DLD1 (cell line): ENCODE measurements around the gene MRFAP1.

ENCODE experiments used
- in situ Hi-C: cut with HindIII; loops from 2 replicates; pipeline ENCODE4 v1.10.0; 2017; ENCODE audit warnings: low sequenced_read_pairs

The MRFAP1 gene

DNA sequence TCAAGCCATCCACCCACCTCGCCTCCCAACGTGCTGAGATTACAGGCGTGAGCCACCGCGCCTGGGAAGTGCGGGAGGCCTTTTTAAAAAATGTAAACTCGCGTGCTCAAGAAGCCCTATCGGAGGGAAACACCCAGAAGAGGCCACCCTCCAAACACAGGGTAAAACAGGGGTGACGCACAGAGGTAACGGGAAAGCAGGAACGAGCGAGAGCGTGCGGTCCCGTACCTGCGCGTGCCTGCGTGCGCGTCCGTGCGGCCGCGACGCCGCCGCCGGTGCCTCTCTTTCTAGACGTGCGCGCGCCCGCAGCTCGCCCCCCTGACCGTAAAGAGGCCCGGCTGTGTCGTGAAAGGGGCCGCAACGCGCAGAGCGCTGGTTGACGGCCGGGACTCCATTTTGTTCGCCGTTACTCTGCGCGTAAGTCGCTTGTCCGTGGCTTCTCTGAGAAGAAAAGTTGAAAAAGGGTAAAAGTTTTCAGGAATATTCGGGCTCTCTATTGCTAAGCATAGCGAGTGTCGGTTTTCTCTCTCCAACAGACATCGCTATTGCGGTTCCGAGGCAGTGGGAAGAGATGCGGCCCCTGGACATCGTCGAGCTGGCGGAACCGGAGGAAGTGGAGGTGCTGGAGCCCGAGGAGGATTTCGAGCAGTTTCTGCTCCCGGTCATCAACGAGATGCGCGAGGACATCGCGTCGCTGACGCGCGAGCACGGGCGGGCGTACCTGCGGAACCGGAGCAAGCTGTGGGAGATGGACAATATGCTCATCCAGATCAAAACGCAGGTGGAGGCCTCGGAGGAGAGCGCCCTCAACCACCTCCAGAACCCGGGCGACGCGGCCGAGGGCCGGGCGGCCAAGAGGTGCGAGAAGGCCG is at the start of gene MRFAP1:
Gene MRFAP1, plus strand, starts transcription at position 394 of the 872 bp plus-strand sequence. Its CDS starts 178 bp downstream, at position 572.
- in situ Hi-C loops = no loop called here

GRCh38 chr4:6591313-6591712 is 49.2 kb upstream of the MRFAP1 start:
- in situ Hi-C loops = no loop called here

- in situ Hi-C loops = no loop called here
Observed at GRCh38 chr4:6591781-6592180, 48.7 kb upstream of the MRFAP1 start.

DNA sequence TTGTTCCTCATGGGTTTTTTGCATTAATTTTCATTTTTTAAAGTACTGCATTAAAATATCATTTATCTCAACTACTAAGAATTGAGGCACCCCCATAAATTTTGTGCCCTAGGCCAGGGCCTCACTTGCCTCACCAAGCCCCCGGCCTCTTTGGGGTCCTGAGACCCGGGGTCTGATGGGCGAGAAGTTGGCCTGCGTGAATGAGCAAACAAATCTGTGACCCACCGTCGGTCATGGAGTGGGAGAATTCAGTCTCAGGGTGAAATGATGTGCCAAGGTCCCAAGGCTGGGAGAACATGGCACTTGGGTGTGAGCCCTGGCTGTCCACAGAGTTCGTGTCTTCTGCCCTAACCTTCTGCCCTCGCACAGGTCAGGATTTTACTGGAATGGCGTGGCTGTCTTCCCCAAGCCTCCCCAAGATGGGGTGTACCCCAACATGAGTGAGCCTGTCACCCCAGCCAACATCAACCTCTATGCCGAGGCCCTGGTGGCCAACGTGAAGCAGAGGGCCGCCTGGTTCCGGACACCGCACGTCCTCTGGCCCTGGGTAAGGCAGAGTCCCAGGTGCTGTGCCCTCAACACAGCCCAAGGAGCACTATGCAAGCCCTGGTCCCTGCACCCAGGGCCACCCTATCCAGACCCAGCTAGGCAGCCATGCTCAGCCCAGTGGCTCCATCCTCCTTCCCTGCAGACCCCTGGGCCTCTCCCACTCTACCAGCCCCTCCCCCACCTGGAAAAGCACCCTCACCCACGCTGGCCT is 47.5 kb upstream of the MRFAP1 start:
- in situ Hi-C loops = no loop called here

DNA sequence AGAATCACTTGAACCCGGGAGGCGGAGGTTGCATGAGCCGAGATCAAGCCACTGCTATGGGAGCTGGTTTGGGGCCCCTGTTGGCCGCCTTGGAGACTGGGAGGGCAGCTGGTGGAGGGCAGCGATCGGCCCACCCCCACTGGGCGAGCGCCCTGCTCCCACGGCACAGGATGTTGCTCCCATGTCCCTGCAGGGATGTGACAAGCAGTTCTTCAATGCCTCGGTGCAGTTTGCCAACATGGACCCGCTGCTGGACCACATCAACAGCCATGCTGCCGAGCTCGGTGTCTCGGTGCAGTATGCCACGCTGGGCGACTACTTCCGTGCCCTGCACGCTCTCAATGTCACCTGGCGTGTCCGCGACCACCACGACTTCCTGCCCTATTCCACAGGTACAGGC is 46.1 kb upstream of the MRFAP1 start:
- in situ Hi-C loops = no loop called here

DNA sequence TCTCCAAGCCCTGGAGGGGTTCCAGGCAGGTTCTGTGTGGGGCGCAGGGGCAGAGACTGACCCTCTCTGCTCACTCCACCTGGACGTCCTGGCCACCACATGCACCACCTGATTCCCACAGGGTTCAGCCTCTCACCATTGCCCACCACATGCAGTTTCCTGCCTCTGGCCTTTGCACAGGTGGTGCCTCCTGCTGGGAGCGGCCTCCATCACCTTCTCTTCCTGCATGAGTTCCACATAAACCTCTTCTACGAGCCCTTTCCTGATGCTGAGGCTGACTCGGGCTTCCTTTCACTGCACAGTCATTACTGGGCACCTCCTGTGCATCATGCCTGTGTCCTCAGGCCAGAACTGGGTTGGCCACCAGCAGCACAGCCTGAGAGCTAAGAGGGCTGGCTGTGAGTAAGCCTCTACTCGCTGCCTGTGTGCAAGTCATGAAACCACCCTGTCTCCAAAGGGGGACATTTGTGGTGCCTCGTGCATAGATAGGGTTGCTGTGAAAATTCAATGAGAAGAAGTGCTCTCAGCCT is 45.6 kb upstream of the MRFAP1 start:
- in situ Hi-C loops = no loop called here

- in situ Hi-C loops = no loop called here
Observed at GRCh38 chr4:6595897-6596537, 44.5 kb upstream of the MRFAP1 start.

GRCh38 chr4:6596948-6597347 is 43.5 kb upstream of the MRFAP1 start:
- in situ Hi-C loops = no loop called here

DNA sequence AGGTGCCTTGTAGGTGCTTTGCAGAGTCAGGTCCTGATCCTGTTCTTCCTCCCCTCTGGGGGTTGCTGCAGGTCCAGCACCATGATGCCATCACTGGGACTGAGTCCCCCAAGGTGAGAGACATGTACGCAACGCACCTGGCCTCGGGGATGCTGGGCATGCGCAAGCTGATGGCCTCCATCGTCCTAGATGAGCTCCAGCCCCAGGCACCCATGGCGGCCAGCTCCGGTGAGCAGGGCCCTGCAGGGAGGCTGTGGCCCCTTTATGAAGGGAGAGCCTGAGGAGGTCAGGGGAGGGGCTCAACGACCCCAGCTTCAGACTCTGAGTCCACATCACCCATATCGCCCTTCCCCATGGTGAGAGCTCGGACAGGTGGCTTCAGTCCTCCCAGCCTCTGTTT is 42.4 kb upstream of the MRFAP1 start:
- in situ Hi-C loops = no loop called here

- in situ Hi-C loops = no loop called here
Observed at GRCh38 chr4:6598641-6599040, 41.8 kb upstream of the MRFAP1 start.

DNA sequence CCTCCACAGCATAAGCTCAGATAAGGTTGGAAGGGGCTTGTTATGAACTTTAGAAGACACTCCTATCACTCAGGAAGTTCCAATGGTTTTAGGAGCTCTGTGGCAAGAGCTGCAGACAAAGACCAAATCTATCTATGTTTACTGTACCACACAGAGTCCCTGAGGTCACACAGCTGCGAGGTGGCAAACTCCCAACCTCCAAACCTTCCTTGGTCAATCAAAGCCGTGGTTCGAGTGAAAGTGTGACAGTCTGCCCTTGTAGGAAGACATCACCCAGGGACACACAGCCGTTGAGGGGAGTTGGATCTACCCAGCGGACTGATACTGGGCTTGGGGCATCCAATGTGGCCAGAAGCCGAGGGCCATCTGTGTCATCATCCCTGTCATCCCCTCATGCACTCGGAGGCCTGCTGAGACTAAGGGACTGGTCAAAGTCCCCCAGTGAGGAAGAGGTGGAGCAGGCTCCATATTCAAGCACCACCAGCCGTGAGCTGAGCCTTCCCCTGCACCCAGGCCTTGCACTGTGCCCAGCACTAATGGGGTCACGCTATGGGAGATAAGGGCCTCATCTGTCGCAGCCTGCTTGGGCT is 38.7 kb upstream of the MRFAP1 start:
- in situ Hi-C loops = loop anchor here (10.0 kb wide), 1 partner anchor 63 kb away; no protein-coding TSS in a partner anchor

- in situ Hi-C loops = loop anchor here (10.0 kb wide), 1 partner anchor 63 kb away; no protein-coding TSS in a partner anchor
Observed at GRCh38 chr4:6602289-6602688, 38.2 kb upstream of the MRFAP1 start.

- in situ Hi-C loops = loop anchor here (10.0 kb wide), 1 partner anchor 62 kb away; no protein-coding TSS in a partner anchor
Observed at GRCh38 chr4:6603128-6603527, 37.4 kb upstream of the MRFAP1 start.

GRCh38 chr4:6605114-6605513 is 35.4 kb upstream of the MRFAP1 start:
- in situ Hi-C loops = loop anchor here (10.0 kb wide), 1 partner anchor 60 kb away; no protein-coding TSS in a partner anchor

DNA sequence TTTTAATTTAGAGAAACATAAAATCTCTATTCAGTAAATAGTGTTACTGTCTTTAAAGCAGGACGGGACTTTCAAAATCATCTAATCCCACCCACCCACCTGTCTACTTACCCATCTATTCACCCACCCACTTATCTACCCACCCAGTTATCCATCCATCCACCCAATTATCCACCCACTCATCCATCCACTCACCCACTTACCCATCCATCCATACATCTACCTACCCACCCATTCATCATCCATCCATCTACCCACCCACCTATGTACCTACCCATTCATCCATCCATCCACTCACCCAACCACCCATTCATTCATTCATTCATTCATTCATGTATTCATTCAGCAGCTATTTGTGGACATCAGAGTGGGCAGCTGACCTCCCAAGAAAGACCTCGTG is 34.9 kb upstream of the MRFAP1 start:
- in situ Hi-C loops = loop anchor here (10.0 kb wide), 1 partner anchor 59 kb away; no protein-coding TSS in a partner anchor

GRCh38 chr4:6606465-6607235 is 33.8 kb upstream of the MRFAP1 start:
- in situ Hi-C loops = loop anchor here (10.0 kb wide), 1 partner anchor 58 kb away; no protein-coding TSS in a partner anchor

DNA sequence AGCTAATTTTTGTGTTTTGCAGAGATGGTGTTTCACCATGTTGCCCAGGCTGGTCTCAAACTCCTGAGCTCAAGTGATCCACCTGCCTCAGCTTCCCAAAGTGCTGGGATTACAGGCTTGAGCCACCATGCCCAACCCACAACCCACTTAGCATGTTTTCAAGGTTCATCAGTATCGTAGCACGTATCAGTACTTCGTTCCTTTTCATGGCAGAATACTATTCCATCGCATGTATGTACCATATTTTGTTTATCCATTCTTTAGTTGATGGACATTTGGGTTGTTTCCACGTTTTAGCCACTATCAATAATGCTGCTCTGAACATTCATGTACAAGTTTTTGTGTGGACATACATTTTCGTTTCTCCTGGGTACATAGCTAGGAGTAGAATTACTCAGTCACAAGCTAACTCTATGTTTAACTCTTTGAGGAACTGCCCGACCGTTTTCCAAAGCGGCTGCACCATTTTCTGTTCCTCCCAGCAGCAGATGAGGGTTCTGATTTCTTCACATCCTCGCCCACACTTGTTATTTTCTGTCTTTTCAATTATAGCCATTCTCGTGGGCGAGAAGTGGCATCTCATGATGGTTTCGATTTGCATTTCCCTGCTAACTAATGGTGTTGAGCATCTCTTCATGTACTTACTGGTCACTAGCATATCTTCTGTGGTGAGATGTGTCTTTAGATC is 33.0 kb upstream of the MRFAP1 start:
- in situ Hi-C loops = loop anchor here (10.0 kb wide), 1 partner anchor 57 kb away; no protein-coding TSS in a partner anchor

DNA sequence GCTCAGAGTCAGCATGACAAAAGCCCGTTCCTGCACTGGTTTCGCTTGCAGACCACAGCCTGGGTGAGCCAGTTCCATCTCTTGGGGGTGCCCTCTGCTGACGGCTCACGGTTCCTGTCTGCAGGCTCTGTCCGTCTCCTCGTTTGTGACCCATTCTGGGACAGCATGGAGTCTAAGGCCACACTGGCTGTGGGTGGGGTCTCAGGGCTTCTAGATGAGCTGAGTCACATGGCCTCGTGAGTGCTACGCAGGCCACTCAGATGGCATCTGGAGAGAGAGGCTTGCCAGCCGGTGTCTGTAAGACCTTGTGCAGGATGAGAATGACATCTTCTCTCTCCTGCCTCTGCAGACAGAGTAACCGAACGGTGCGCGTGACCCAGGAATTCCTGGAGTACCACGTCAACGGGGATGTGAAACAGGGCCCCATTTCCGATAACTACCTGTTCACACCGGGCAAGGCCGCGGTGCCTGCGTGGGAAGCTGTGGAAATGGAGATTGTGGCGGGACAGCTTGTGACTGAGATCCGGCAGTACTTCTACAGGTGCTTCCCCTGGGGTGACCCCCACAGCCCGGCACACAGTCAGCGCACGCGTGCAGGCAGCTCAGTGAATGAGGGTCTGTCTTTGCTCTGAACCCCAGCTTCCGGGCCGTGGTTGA is 31.6 kb upstream of the MRFAP1 start:
- in situ Hi-C loops = loop anchor here (10.0 kb wide), 1 partner anchor 56 kb away; no protein-coding TSS in a partner anchor
